ENCODE data around the gene NHSL2.

NHSL2 gene

GRCh38 chrX:72121383-72121782 lies 210.7 kb downstream of the NHSL2 start:
- DNase-seq (ENCODE audit: insufficient read length) (no peak), FAIRE-seq (peak; percentile 51)
- TF ChIP-seq POLR2A (IDR thresholded peaks at IDR 0.05; ENCODE audit: low read depth, low read length), result no peak
- no peak for TF ChIP-seq POLR2AphosphoS5 (IDR thresholded peaks at IDR 0.05; ENCODE audit: low read depth, low read length)
- no peak for TF ChIP-seq TAF1 (IDR thresholded peaks at IDR 0.05; ENCODE audit: borderline replicate concordance, low read depth, low read length)

- no peak for FAIRE-seq
- TF ChIP-seq POLR2AphosphoS5 (IDR thresholded peaks at IDR 0.05; ENCODE audit: low read depth, low read length) (no peak), POLR2A (IDR thresholded peaks at IDR 0.05; ENCODE audit: low read depth, low read length) (no peak), TAF1 (IDR thresholded peaks at IDR 0.05; ENCODE audit: borderline replicate concordance, low read depth, low read length) (no peak)
- no peak for DNase-seq (ENCODE audit: insufficient read length)
Measured at GRCh38 chrX:72122621-72123337, 212.1 kb downstream of the NHSL2 start.

- TF ChIP-seq TAF1 (IDR thresholded peaks at IDR 0.05; ENCODE audit: borderline replicate concordance, low read depth, low read length) (no peak), POLR2A (IDR thresholded peaks at IDR 0.05; ENCODE audit: low read depth, low read length) (no peak), POLR2AphosphoS5 (IDR thresholded peaks at IDR 0.05; ENCODE audit: low read depth, low read length) (no peak)
- DNase-seq (ENCODE audit: insufficient read length) (no peak), FAIRE-seq (no peak)
Measured at GRCh38 chrX:72123471-72124185, 213.0 kb downstream of the NHSL2 start.

DNA sequence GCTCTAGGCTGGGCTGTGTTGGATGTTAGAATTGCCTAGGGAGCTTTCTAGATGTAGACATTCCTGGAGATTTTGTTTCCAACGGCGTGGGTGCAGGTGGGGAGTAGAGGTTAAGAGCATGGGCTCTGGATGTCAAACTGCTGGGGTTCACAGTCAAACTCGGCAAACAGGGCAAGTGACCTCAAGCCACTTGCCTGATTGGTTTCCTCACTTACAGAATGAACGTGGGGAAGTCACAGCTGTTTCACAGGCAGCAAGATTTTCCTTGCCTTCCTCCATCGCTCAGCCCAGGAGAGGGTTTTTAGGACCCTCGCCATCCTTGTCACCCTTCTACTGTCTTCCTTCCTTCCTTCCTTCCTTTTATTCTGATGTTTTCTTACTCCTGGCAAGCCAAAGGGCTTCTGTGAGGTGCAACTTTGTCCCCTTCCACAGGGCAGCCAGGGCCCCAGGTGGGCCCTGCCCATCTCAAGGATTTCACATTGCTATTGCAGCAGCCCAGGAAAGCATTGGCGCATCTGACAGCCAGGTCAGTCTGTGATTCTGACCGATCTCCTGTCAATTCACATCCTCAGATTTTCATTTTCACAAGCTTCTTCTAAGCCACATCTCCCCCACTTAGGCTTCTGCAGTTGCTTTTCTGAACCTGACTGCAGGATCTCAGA lies 214.0 kb downstream of the NHSL2 start:
- no peak for FAIRE-seq

DNA sequence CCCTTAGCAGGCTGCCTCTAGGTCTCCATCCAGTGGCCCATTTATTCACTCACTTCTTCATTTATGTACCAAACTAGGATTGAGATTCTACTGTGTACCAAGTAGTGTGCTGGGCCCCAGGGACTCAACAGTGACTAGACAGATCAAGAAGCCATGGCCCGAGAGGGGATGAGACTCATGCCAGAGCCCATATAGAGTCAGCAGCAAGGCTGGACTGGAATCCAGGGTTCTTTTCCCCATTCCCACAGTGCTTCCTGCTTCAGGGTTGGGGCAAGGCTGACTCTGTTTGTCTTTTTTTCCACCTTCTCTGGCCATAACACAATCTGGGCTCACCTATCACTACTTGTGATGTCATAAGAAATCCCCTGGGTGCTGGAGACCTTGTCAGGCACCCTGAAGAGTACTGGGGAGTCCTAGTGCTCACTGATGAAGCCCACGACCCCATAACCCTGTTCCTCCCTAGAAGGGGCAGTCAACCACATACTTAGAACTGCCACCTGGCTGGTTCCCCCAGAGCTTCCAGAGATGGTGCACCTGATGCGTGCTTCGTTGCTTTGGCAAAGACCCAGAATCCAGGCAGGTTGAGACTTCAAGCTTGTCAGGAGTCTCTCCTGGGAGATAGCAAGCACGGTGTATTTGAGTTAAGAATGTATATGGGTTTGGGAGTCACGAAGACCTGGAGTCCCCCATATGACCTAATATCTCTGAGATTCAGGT lies 214.8 kb downstream of the NHSL2 start:
- no peak for FAIRE-seq
- TF ChIP-seq POLR2AphosphoS5 (IDR thresholded peaks at IDR 0.05; ENCODE audit: low read depth, low read length) (no peak), POLR2A (IDR thresholded peaks at IDR 0.05; ENCODE audit: low read depth, low read length) (no peak), TAF1 (IDR thresholded peaks at IDR 0.05; ENCODE audit: borderline replicate concordance, low read depth, low read length) (no peak)
- DNase-seq (ENCODE audit: insufficient read length), result no peak

More for the DNA sequence above, 214.0 kb downstream of the NHSL2 start:
- no peak for TF ChIP-seq POLR2AphosphoS5 (IDR thresholded peaks at IDR 0.05; ENCODE audit: low read depth, low read length)
- no peak for TF ChIP-seq TAF1 (IDR thresholded peaks at IDR 0.05; ENCODE audit: borderline replicate concordance, low read depth, low read length)
- no peak for TF ChIP-seq POLR2A (IDR thresholded peaks at IDR 0.05; ENCODE audit: low read depth, low read length)
- no peak for DNase-seq (ENCODE audit: insufficient read length)

GRCh38 chrX:72126048-72126415 lies 215.4 kb downstream of the NHSL2 start:
- no peak for FAIRE-seq
- TF ChIP-seq POLR2A (IDR thresholded peaks at IDR 0.05; ENCODE audit: low read depth, low read length) (no peak), POLR2AphosphoS5 (IDR thresholded peaks at IDR 0.05; ENCODE audit: low read depth, low read length) (no peak), TAF1 (IDR thresholded peaks at IDR 0.05; ENCODE audit: borderline replicate concordance, low read depth, low read length) (no peak)
- DNase-seq (ENCODE audit: insufficient read length), result no peak

DNA sequence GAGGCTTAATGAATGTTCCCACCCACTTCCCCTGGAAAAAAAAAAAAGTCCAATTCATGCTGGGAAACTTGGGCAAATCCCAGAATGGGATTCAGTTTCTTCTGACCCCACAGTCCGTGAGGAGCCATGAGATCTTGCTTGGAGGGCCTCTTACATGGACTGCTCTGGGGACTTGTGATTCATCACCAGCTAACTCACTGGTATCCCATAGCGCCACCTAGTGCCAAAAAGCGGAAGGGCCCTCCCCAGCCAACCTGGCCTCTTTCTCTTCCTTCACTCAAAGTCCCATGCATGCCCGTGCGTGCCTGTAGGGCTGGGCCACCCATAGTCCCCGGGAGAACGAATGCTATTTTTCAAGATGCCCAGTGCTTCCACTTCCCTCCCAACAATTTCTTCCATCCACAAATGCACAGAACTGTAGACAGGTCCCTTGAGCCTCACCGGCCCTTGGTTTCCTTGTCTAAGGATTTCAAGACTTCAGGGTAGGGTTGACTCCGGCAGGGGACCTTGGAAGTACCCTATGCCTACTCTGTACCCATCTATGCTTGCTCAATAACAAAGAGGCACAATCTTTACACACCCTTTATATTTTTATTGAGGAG lies 216.0 kb downstream of the NHSL2 start:
- TF ChIP-seq TAF1 (IDR thresholded peaks at IDR 0.05; ENCODE audit: borderline replicate concordance, low read depth, low read length) (no peak), POLR2AphosphoS5 (IDR thresholded peaks at IDR 0.05; ENCODE audit: low read depth, low read length) (no peak), POLR2A (IDR thresholded peaks at IDR 0.05; ENCODE audit: low read depth, low read length) (no peak)
- peak; percentile 70 for DNase-seq (ENCODE audit: insufficient read length)
- peak; percentile 98 for FAIRE-seq

GRCh38 chrX:72127332-72127731 lies 216.7 kb downstream of the NHSL2 start:
- no peak for FAIRE-seq
- no peak for DNase-seq (ENCODE audit: insufficient read length)
- no peak for TF ChIP-seq POLR2A (IDR thresholded peaks at IDR 0.05; ENCODE audit: low read depth, low read length)
- no peak for TF ChIP-seq TAF1 (IDR thresholded peaks at IDR 0.05; ENCODE audit: borderline replicate concordance, low read depth, low read length)
- no peak for TF ChIP-seq POLR2AphosphoS5 (IDR thresholded peaks at IDR 0.05; ENCODE audit: low read depth, low read length)

- DNase-seq (ENCODE audit: insufficient read length), result no peak
- no peak for FAIRE-seq
- TF ChIP-seq POLR2A (IDR thresholded peaks at IDR 0.05; ENCODE audit: low read depth, low read length) (no peak), TAF1 (IDR thresholded peaks at IDR 0.05; ENCODE audit: borderline replicate concordance, low read depth, low read length) (no peak), POLR2AphosphoS5 (IDR thresholded peaks at IDR 0.05; ENCODE audit: low read depth, low read length) (no peak)
Measured at GRCh38 chrX:72128183-72128834, 217.7 kb downstream of the NHSL2 start.

- FAIRE-seq, result no peak
- DNase-seq (ENCODE audit: insufficient read length), result no peak
- TF ChIP-seq POLR2A (IDR thresholded peaks at IDR 0.05; ENCODE audit: low read depth, low read length), result no peak
- no peak for TF ChIP-seq POLR2AphosphoS5 (IDR thresholded peaks at IDR 0.05; ENCODE audit: low read depth, low read length)
- no peak for TF ChIP-seq TAF1 (IDR thresholded peaks at IDR 0.05; ENCODE audit: borderline replicate concordance, low read depth, low read length)
Measured at GRCh38 chrX:72128881-72129280, 218.2 kb downstream of the NHSL2 start.
